ENCODE results near the gene TRMT1.
A peak's percentile ranks its signal among the peaks of the same experiment; 100 is the strongest.

The TRMT1 gene

GRCh38 chr19:13090511-13091231, 25.9 kb downstream of the TRMT1 start:
- TF ChIP-seq ZNF384 (IDR thresholded peaks at IDR 0.05) (no peak), FOXK2 (IDR thresholded peaks at IDR 0.05) (no peak), FOXM1 (IDR thresholded peaks at IDR 0.05; ENCODE audit: borderline replicate concordance) (no peak), L3MBTL2 (conservative IDR thresholded peaks at IDR 0.05) (no peak), ARNT (IDR thresholded peaks at IDR 0.05) (no peak), BHLHE40 (IDR thresholded peaks at IDR 0.05; ENCODE audit: borderline replicate concordance) (no peak), CTBP1 (IDR thresholded peaks at IDR 0.05; ENCODE audit: borderline replicate concordance) (no peak), HDGF (IDR thresholded peaks at IDR 0.05; ENCODE audit: borderline replicate concordance) (no peak), SUZ12 (IDR thresholded peaks at IDR 0.05) (no peak), PKNOX1 (IDR thresholded peaks at IDR 0.05) (no peak), TARDBP (IDR thresholded peaks at IDR 0.05) (no peak), ELF4 (IDR thresholded peaks at IDR 0.05) (no peak), FOXA1 (IDR thresholded peaks at IDR 0.05) (no peak), NFRKB (IDR thresholded peaks at IDR 0.05) (no peak), SP1 (IDR thresholded peaks at IDR 0.05) (no peak), LEF1 (IDR thresholded peaks at IDR 0.05; ENCODE audit: borderline replicate concordance) (no peak)
- POLR2A ChIA-PET: no interaction called here
- no peak for DNase-seq (ENCODE audit: extremely low spot score)
- CTCF ChIA-PET: interaction anchor here (1.5 kb wide), 1 partner anchor 29 kb away, joined by 3 read pairs; no protein-coding TSS in a partner anchor

GRCh38 chr19:13089857-13090507, 26.6 kb downstream of the TRMT1 start:
- CTCF ChIA-PET: no interaction called here

GRCh38 chr19:13089139-13089856, 27.2 kb downstream of the TRMT1 start:
- TF ChIP-seq BHLHE40 (IDR thresholded peaks at IDR 0.05; ENCODE audit: borderline replicate concordance) (no peak), SP1 (IDR thresholded peaks at IDR 0.05) (no peak)
- POLR2A ChIA-PET: no interaction called here
- CTCF ChIA-PET: interaction anchor here (0.6 kb wide), 1 partner anchor 112 kb away, joined by 3 read pairs; no protein-coding TSS in a partner anchor
- DNase-seq (ENCODE audit: extremely low spot score): peak; percentile 55

More at GRCh38 chr19:13089857-13090507, 26.6 kb downstream of the TRMT1 start:
- POLR2A ChIA-PET: no interaction called here
- TF ChIP-seq PKNOX1 (IDR thresholded peaks at IDR 0.05) (no peak), ARNT (IDR thresholded peaks at IDR 0.05) (no peak), SP1 (IDR thresholded peaks at IDR 0.05) (no peak), HDGF (IDR thresholded peaks at IDR 0.05; ENCODE audit: borderline replicate concordance) (no peak), FOXM1 (IDR thresholded peaks at IDR 0.05; ENCODE audit: borderline replicate concordance) (no peak), NFRKB (IDR thresholded peaks at IDR 0.05) (no peak), FOXA1 (IDR thresholded peaks at IDR 0.05) (no peak)
- DNase-seq (ENCODE audit: extremely low spot score): no peak

GRCh38 chr19:13087795-13088537, 28.6 kb downstream of the TRMT1 start:
- DNase-seq (ENCODE audit: extremely low spot score): no peak
- CTCF ChIA-PET: no interaction called here
- TF ChIP-seq SUZ12 (IDR thresholded peaks at IDR 0.05) (no peak), ELF4 (IDR thresholded peaks at IDR 0.05) (no peak), BHLHE40 (IDR thresholded peaks at IDR 0.05; ENCODE audit: borderline replicate concordance) (no peak), PKNOX1 (IDR thresholded peaks at IDR 0.05) (no peak), FOXA1 (IDR thresholded peaks at IDR 0.05) (no peak), L3MBTL2 (conservative IDR thresholded peaks at IDR 0.05) (no peak), SP1 (IDR thresholded peaks at IDR 0.05) (no peak), CTBP1 (IDR thresholded peaks at IDR 0.05; ENCODE audit: borderline replicate concordance) (no peak), ARNT (IDR thresholded peaks at IDR 0.05) (no peak), FOXK2 (IDR thresholded peaks at IDR 0.05) (no peak), LEF1 (IDR thresholded peaks at IDR 0.05; ENCODE audit: borderline replicate concordance) (no peak), HDGF (IDR thresholded peaks at IDR 0.05; ENCODE audit: borderline replicate concordance) (no peak)
- POLR2A ChIA-PET: interaction anchor here (1.4 kb wide), 1 partner anchor 8 kb away, joined by 3 read pairs; no protein-coding TSS in a partner anchor

- ChIA-PET POLR2A (interaction anchor here (1.4 kb wide), 1 partner anchor 9 kb away, joined by 3 read pairs; no protein-coding TSS in a partner anchor), CTCF (no interaction called here)
- DNase-seq (ENCODE audit: extremely low spot score): no peak
- TF ChIP-seq ZNF384 (IDR thresholded peaks at IDR 0.05) (no peak), SUZ12 (IDR thresholded peaks at IDR 0.05) (no peak), L3MBTL2 (conservative IDR thresholded peaks at IDR 0.05) (no peak), LEF1 (IDR thresholded peaks at IDR 0.05; ENCODE audit: borderline replicate concordance) (no peak), NFRKB (IDR thresholded peaks at IDR 0.05) (no peak), ARNT (IDR thresholded peaks at IDR 0.05) (no peak), BHLHE40 (IDR thresholded peaks at IDR 0.05; ENCODE audit: borderline replicate concordance) (no peak), CTBP1 (IDR thresholded peaks at IDR 0.05; ENCODE audit: borderline replicate concordance) (no peak), FOXA1 (IDR thresholded peaks at IDR 0.05) (no peak), PKNOX1 (IDR thresholded peaks at IDR 0.05) (no peak), FOXK2 (IDR thresholded peaks at IDR 0.05) (no peak)
These were observed 29.2 kb downstream of the TRMT1 start for GRCh38 chr19:13087295-13087694.
